ENCODE results near the gene SORCS2.

DNA sequence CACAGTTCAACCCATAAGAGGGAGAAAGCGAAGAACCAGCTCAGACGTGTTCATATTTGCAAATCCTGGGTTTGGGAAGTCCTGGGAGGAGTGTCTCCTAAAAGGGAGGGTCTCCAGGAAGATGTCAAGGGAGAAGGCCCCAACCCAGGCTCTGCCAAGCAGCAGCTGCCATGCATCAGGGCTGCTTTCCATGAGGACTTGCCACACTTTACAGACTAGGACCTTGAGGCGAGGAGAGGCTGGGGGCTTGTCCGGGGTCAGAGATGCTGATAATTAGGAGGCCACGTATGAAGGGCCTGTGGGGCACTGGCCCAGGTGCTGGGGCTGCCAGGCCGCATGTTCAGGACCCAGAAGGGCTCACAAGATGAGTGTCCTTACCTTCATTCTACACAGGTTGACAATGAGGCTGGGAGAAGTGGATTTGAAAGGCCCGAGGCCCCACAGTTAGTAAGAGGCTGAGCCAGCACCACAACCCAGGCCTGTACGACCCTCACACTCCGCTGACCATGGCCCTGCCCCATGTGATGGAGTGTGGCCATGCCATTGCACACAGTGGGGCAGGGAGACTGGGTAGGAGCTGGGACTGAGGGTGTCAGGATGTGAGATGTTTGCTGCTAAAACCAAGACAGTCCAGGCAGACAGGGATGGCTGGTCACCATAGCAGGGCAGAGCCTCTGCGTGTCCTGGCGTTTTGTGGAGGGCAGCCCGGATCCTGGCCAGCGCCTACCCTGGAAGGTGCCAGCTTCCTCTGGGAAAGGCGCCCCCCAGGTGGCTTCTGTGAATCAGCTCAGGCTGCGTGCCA lies 147.6 kb downstream of the SORCS2 start:
- TF ChIP-seq CTCF (conservative IDR thresholded peaks at IDR 0.05; ENCODE audit: low read depth, low read length), result no peak
- no peak for TF ChIP-seq EZH2 (IDR thresholded peaks at IDR 0.05; ENCODE audit: borderline replicate concordance, low read depth, low read length, poor library complexity, severe bottlenecking)

Data from A673 (cell line).